GM23338 (cell line): ENCODE measurements around the gene C11orf52. TPM values are rescaled to one million over a fixed set of nuclear protein-coding genes. Genes with fewer than 3 reads are reported as not detected.

Experiments used
- ATAC-seq: fragments of 200-7000 bp; cut with Tn5 transposase; 3 replicates; pipeline ENCODE4 v1.9.1; 2020
- DNase-seq: peaks from one replicate; pipeline ENCODE4 v3.0.0-alpha.2; 2015; ENCODE audit warnings: low spot score
- H2AFZ ChIP-seq: fragments of 200-600 bp; sonication (generic); 2 replicates; pipeline ENCODE4 v1.8.0; 2016; ENCODE audit warnings: antibody characterized with exemption, mild to moderate bottlenecking, moderate library complexity
- H3F3A ChIP-seq: fragments of 200-600 bp; sonication (generic); replicated peaks from 2 replicates; pipeline ENCODE4 v1.8.0; 2017; ENCODE audit warnings: antibody characterized with exemption, mixed run types, low read depth
- H3K27ac ChIP-seq: fragments of 200-600 bp; sonication (generic); 2 replicates; pipeline ENCODE4 v1.6.1; 2016; ENCODE audit warnings: low read depth
- H3K27me3 ChIP-seq: fragments of 200-600 bp; sonication (generic); 2 replicates; pipeline ENCODE4 v1.8.0; 2016; ENCODE audit warnings: mild to moderate bottlenecking, mixed run types, moderate library complexity; ENCODE audit not compliant: insufficient read depth
- H3K36me3 ChIP-seq: fragments of 200-600 bp; sonication (generic); 2 replicates; pipeline ENCODE4 v1.8.0; 2016; ENCODE audit warnings: mild to moderate bottlenecking; ENCODE audit not compliant: insufficient read depth
- H3K4me1 ChIP-seq: fragments of 200-600 bp; sonication (generic); 2 replicates; pipeline ENCODE4 v1.8.0; 2016; ENCODE audit warnings: mild to moderate bottlenecking, moderate library complexity; ENCODE audit not compliant: insufficient read depth
- H3K4me2 ChIP-seq: fragments of 200-600 bp; sonication (generic); 2 replicates; pipeline ENCODE4 v1.7.1; 2017; ENCODE audit warnings: mixed run types
- H3K4me3 ChIP-seq: fragments of 200-600 bp; sonication (generic); 2 replicates; pipeline ENCODE4 v1.6.1; 2016; ENCODE audit warnings: mixed run types
- H3K79me2 ChIP-seq: fragments of 200-600 bp; sonication (generic); replicated peaks from 2 replicates; pipeline ENCODE4 v1.8.0; 2017; ENCODE audit warnings: mild to moderate bottlenecking; ENCODE audit not compliant: insufficient read depth
- H3K9me2 ChIP-seq: fragments of 200-600 bp; sonication (generic); 2 replicates; pipeline ENCODE4 v1.8.0; 2017; ENCODE audit not compliant: insufficient read depth
- H4K20me1 ChIP-seq: fragments of 200-600 bp; sonication (generic); replicated peaks from 2 replicates; pipeline ENCODE4 v1.8.0; 2017; ENCODE audit warnings: mild to moderate bottlenecking; ENCODE audit not compliant: insufficient read depth
- H3K27ac Mint-ChIP-seq: 2 replicates; pipeline ENCODE4 v1.8.0; 2020; ENCODE audit warnings: inconsistent platforms, mild to moderate bottlenecking, moderate library complexity, mixed read lengths
- H3K27me3 Mint-ChIP-seq: 3 replicates; pipeline ENCODE4 v1.8.0; 2022; ENCODE audit warnings: low read depth, mild to moderate bottlenecking, moderate library complexity, mixed read lengths, inconsistent platforms; ENCODE audit not compliant: insufficient read depth, poor library complexity
- H3K36me3 Mint-ChIP-seq: 3 replicates; pipeline ENCODE4 v1.8.0; 2021; ENCODE audit warnings: low read depth, mild to moderate bottlenecking, inconsistent platforms, moderate library complexity, mixed read lengths
- H3K4me1 Mint-ChIP-seq: 3 replicates; pipeline ENCODE4 v1.8.0; 2020; ENCODE audit warnings: mild to moderate bottlenecking, inconsistent platforms, mixed read lengths
- H3K4me3 Mint-ChIP-seq: 3 replicates; pipeline ENCODE4 v1.8.0; 2021; ENCODE audit warnings: moderate library complexity, mild to moderate bottlenecking, inconsistent platforms, mixed read lengths
- H3K9me3 Mint-ChIP-seq: 3 replicates; pipeline ENCODE4 v1.8.0; 2020; ENCODE audit warnings: moderate library complexity, mild to moderate bottlenecking, inconsistent platforms, mixed read lengths
- CTCF ChIP-seq, 2 experiments: fragments of 200-600 bp in 1 of 2; sonication (generic) in 1 of 2; conservative IDR thresholded peaks; 2 replicates each; pipeline versions ENCODE4 v1.5.1 to v1.6.1; 2016 to 2017; ENCODE audit warnings: antibody characterized with exemption in 2 of 2, low read depth in 2 of 2, mild to moderate bottlenecking in 2 of 2, moderate library complexity in 1 of 2
- EZH2 ChIP-seq: fragments of 200-600 bp; sonication (generic); IDR thresholded peaks from one replicate; pipeline ENCODE4 v1.8.0; 2017; ENCODE audit warnings: antibody characterized with exemption, mild to moderate bottlenecking, low read depth; ENCODE audit not compliant: unreplicated experiment
- NANOG ChIP-seq: IDR thresholded peaks from 2 replicates; pipeline ENCODE4 v1.6.1; 2016; ENCODE audit warnings: antibody characterized with exemption, borderline replicate concordance
- POLR2AphosphoS5 ChIP-seq: IDR thresholded peaks from 2 replicates; pipeline ENCODE4 v1.6.1; 2016; ENCODE audit warnings: antibody characterized with exemption, low read depth
- ZNF114 ChIP-seq: fragments of 250-450 bp; sonication (Bioruptor Pico); IDR thresholded peaks from 2 replicates; pipeline ENCODE4 v1.5.0; 2020; ENCODE audit warnings: mild to moderate bottlenecking, moderate library complexity
- ZNF331 ChIP-seq: fragments of 250-450 bp; sonication (Bioruptor Pico); IDR thresholded peaks from 2 replicates; pipeline ENCODE4 v1.5.0; 2020; ENCODE audit warnings: low read depth, mild to moderate bottlenecking, moderate library complexity
- ZNF462 ChIP-seq: fragments of 250-450 bp; sonication (Bioruptor Pico); IDR thresholded peaks from 2 replicates; pipeline ENCODE4 v1.5.0; 2020; ENCODE audit warnings: mild to moderate bottlenecking, moderate library complexity
- polyA plus RNA-seq: library from polyadenylated mRNA; unstranded; fragments of >200 nt; fragmentation: Nextera tagmentation; extraction: Ambion mirVana; gene quantifications from 2 replicates; pipeline ENCODE4 v1.2.1, GENCODE V29; 2016
- total RNA-seq: library from RNA; depleted of rRNA; stranded (reverse); fragments of >200 nt; shearing (Covaris generic); gene quantifications from 2 replicates; pipeline ENCODE4 v1.2.3, GENCODE V29; 2014

Gene C11orf52
- total and polyA plus RNA-seq, 2 experiments from 2014 or later: 1.0 to 4.1 TPM

DNA sequence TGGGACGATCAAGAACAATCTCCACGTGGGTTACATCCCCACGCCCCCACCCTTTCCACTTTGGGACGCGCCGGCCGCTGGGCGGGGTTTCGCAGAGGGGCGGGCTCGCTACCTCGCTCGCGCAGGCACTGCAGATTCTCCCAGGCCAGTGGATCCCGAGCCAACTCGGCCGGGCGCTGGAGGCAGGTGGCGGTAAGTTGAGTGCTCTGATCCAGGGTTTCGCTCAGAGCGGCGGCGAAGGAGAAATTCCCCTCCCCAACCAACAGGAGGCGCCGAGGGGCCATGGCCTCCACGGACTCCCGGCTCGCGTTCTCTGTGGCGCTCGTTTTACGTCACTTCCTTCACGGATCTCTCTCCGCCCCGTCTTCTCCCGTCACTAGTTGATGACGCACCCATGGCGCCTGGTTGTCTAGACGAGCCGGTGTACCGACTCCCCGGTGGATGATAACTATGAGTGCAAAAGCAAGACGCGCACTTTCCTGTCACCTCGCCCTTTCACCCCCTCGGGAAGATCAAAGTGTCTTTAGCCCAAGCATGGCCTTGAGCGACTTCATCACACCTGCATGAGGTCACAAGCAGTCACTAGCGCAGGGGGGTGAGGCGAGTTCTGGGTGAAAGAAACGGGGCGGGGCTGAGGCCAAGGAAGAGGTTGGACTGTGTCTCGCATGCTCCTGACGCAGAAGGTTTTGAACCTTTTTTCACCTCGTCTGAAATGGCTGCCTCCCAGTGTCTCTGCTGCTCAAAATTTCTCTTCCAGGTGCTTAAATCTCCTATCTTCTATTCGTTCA, 39.7 kb upstream of the C11orf52 start, which contains the start of the genes CFAP68 and FDXACB1 (continued):
- TF ChIP-seq ZNF462 (CRISPR knock-in tag) (no peak), ZNF114 (no peak), CTCF (conservative IDR thresholded peaks at IDR 0.05; ENCODE audit: low read depth in 2 of 2) (peak; percentile 66 to 93), EZH2 (no peak)

- peaks cover 5% of the 10 kb centered on the region for H3K27me3 Mint-ChIP-seq
- peaks cover 5% of the 10 kb centered on the region; the same call in 2 of the 3 replicates for H3K4me1 Mint-ChIP-seq
- no peaks in the 10 kb centered on the region for H3K27me3 ChIP-seq
- peak overlapping the region; percentile 99 for H3K27ac Mint-ChIP-seq
- peak overlapping the region; percentile 94 for H3K4me3 Mint-ChIP-seq
- peak overlapping the region; percentile 72 for H3K4me3 ChIP-seq
- peaks cover 5% of the 10 kb centered on the region for H3F3A ChIP-seq
- peak overlapping the region; percentile 92 for H3K27ac ChIP-seq
- H3K4me2 ChIP-seq: peak overlapping the region; percentile 96
- no peaks in the 10 kb centered on the region for H3K79me2 ChIP-seq
- peak overlapping the region; percentile 95 for H2AFZ ChIP-seq
- H4K20me1 ChIP-seq: no peaks in the 10 kb centered on the region
- no peaks in the 10 kb centered on the region for H3K36me3 Mint-ChIP-seq
- ATAC-seq (no peak), DNase-seq (no peak)
- H3K4me1 ChIP-seq: 0 out of 2 replicates have a peak, but pooled peaks cover 9% of the 10 kb centered on the region
- no peaks in the 10 kb centered on the region for H3K36me3 ChIP-seq
- H3K9me2 ChIP-seq: no peaks in the 10 kb centered on the region
- no peaks in the 10 kb centered on the region for H3K9me3 Mint-ChIP-seq
- no peak for TF ChIP-seq ZNF462 (CRISPR knock-in tag)
- no peak for TF ChIP-seq POLR2AphosphoS5
- TF ChIP-seq NANOG: no peak
- TF ChIP-seq ZNF331 (CRISPR knock-in tag): no peak
Observed at GRCh38 chr11:111879637-111879960, 39.1 kb upstream of the C11orf52 start.
